D721Med (cell line): Measurements from ENCODE around the gene PPT1.
"Not testable (repeated sequence)": the region's sequence is repeated elsewhere in the genome, so short reads cannot be mapped to it uniquely, and the experiment has no call there.

ENCODE experiments used
- DNase-seq: peaks from one replicate; pipeline ENCODE4 v3.0.0; 2011; ENCODE audit warnings: low spot score; ENCODE audit not compliant: insufficient read length
- FAIRE-seq: peaks from 2 replicates; lab custom pipeline; 2011; peaks lifted over from hg19 to GRCh38; lab: Jason Lieb, UNC
- CTCF ChIP-seq: IDR thresholded peaks from 2 replicates; pipeline ENCODE4 v1.5.1; 2012; ENCODE audit warnings: mild to moderate bottlenecking, control low read depth; ENCODE audit not compliant: insufficient read depth; ENCODE audit errors: missing control alignments

Gene PPT1

GRCh38 chr1:40092241-40092640 lies 4.8 kb downstream of the PPT1 start:
- FAIRE-seq, result no peak
- no peak for DNase-seq
- no peak for TF ChIP-seq CTCF

DNA sequence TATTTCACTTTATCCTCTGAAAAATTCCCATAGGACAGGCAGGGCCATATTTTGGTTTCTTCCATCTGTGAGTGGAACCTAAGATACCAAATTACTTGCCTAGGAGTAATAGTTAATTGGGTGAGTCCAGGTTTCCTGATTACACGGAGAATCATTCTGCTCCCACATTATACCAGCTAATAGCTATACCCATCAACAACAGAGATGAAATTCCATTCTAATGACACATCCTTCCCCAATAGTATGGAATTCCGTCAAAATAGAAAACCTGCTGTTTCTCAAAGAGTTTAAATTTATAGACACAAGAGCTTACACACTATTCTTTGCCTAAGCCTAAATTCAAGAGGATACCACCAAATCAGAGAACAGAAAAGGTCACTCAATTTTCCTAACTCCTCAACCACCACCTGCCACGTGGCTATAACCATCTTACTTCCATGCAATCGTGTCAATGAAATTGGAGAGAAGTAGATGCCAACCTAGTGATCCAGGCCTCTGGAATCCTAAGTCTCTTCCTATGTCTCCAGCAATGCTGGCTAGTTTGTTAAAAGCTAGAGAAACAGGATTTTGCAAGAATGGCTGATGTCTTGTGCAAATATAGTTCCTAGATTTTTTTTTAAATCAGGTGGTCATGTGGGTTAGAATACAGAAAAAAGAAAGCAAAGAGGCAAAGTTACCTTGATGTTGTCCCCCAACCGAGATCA lies 6.2 kb downstream of the PPT1 start:
- FAIRE-seq (no peak), DNase-seq (no peak)
- no peak for TF ChIP-seq CTCF

DNA sequence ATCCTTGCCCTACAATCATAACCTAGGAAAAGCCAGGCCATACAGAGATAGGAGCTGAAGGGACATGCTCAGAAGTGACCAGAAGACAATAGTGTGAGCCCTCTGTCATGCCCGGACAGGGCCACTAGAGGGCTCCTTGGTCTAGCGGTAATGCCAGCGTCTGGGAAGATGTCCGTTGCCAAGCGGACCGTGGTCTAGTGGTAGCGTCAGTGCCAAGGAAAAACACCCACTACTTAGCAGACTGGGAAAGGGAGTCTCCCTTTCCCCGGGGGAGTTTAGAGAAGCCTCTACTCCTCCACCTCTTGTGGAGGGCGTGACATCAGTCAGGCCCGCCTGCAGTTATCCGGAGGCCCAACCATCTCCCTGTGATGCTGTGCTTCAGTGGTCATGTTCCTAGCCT lies 12.3 kb downstream of the PPT1 start:
- DNase-seq, FAIRE-seq: not testable (repeated sequence)
- TF ChIP-seq CTCF, result peak; percentile 45

- TF ChIP-seq CTCF, result no peak
- DNase-seq, result no peak
- FAIRE-seq, result no peak
Observed at GRCh38 chr1:40081871-40082270, 15.2 kb downstream of the PPT1 start.

DNA sequence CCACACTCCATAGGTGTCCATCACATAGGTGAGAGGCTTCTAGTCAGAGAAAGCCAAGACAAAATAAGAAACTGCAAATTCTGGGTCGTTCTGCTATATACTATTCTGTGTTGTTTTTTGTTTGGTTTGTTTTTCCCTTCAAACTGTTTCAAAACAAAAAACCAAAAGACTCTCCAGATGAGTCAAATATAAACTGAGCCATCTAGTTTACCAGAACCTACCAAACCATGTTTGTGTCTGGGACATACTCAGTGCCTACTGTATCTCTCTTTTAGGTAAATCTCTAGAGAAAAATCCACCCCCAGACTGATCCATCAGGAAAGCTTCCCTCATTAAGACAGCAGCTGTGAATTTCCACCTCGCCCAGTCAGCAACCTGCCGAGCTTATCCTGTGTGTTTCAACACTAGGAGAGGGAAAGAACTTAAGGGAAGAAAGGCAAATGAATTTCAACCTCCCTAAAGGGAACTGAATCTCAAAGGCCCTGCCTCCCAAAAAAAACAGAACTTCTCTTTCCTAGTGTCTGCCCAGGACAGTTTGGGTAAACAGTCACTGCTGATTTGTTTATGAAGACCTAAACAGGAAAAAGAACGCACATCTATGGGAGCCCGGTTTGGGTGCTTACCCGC lies 17.2 kb downstream of the PPT1 start:
- no peak for FAIRE-seq
- no peak for DNase-seq
- no peak for TF ChIP-seq CTCF

GRCh38 chr1:40078512-40079333 lies 18.3 kb downstream of the PPT1 start:
- no peak for DNase-seq
- FAIRE-seq, result no peak
- peak; percentile 63 for TF ChIP-seq CTCF

GRCh38 chr1:40076895-40077312 lies 20.1 kb downstream of the PPT1 start:
- no peak for FAIRE-seq
- no peak for DNase-seq
- TF ChIP-seq CTCF, result no peak
